Upper lobe of right lung (tissue), 1 donor: Measurements from ENCODE around the gene PPP1R2. TPM values are rescaled to one million over a fixed set of nuclear protein-coding genes. Genes with fewer than 3 reads are reported as not detected.

Experiments used
- ATAC-seq: fragments of 200-7000 bp; cut with Tn5 transposase; one replicate; pipeline ENCODE4 v1.9.1; 2020; ENCODE audit warnings: mild to moderate bottlenecking, moderate library complexity
- DNase-seq: peaks from one replicate; pipeline ENCODE4 v3.0.0-alpha.2; 2020
- H3K27ac ChIP-seq: fragments of 200-600 bp; one replicate; pipeline ENCODE4 v1.8.0; 2022
- H3K27me3 ChIP-seq: fragments of 200-600 bp; one replicate; pipeline ENCODE4 v1.8.0; 2022; ENCODE audit warnings: mild to moderate bottlenecking
- H3K36me3 ChIP-seq: fragments of 200-600 bp; one replicate; pipeline ENCODE4 v1.8.0; 2022
- H3K4me1 ChIP-seq: fragments of 200-600 bp; one replicate; pipeline ENCODE4 v1.8.0; 2022
- H3K4me3 ChIP-seq: fragments of 200-600 bp; one replicate; pipeline ENCODE4 v1.8.0; 2022; ENCODE audit warnings: mild to moderate bottlenecking
- H3K9me3 ChIP-seq: fragments of 200-600 bp; one replicate; pipeline ENCODE4 v1.8.0; 2022
- CTCF ChIP-seq: fragments of 200-600 bp; IDR thresholded peaks from one replicate; pipeline ENCODE4 v1.8.0; 2022; ENCODE audit warnings: antibody characterized with exemption
- intact Hi-C: fragments of 100-400 bp; cut with DNase I; formaldehyde crosslinking; loops from one replicate; pipeline ENCODE4 v1.11.0; 2022
- total RNA-seq: library from RNA; stranded (reverse); fragmentation: NEBNext Ultra II Directional; extraction: Animal tissue kit (Norgen Biotek cat#: 25700); gene quantifications from one replicate; pipeline ENCODE4 v1.2.1, GENCODE V29; 2021
- donor health status: DM: no; HTN: yes; CAD: no; lungs with severe emphysema.

The PPP1R2 gene
- total RNA-seq, 1 donor from 2014 or later, result 46.3 TPM

GRCh38 chr3:195537995-195538394 is 5.1 kb downstream of the PPP1R2 start:
- no peak for ATAC-seq
- no peak overlapping the region for H3K4me3 ChIP-seq
- intact Hi-C loops, result no loop called here
- H3K9me3 ChIP-seq, result no peaks in the 10 kb centered on the region
- DNase-seq, result no peak
- no peak for TF ChIP-seq CTCF
- H3K27me3 ChIP-seq, result no peaks in the 10 kb centered on the region
- H3K27ac ChIP-seq, result no peak overlapping the region
- H3K36me3 ChIP-seq, result no peaks in the 10 kb centered on the region
- H3K4me1 ChIP-seq, result peaks cover 23% of the 10 kb centered on the region

- TF ChIP-seq CTCF, result no peak
- no peak for DNase-seq
- Histone ChIP-seq H3K36me3 (no peaks in the 10 kb centered on the region), H3K27me3 (no peaks in the 10 kb centered on the region), H3K27ac (no peak overlapping the region), H3K4me3 (no peak overlapping the region), H3K9me3 (no peaks in the 10 kb centered on the region), H3K4me1 (peaks cover 5% of the 10 kb centered on the region)
- intact Hi-C loops, result no loop called here
- no peak for ATAC-seq
These were observed 7.8 kb downstream of the PPP1R2 start for GRCh38 chr3:195535293-195535692.

GRCh38 chr3:195532834-195533233 is 10.3 kb downstream of the PPP1R2 start:
- no peak for DNase-seq
- ATAC-seq, result no peak
- H3K27me3 ChIP-seq, result no peaks in the 10 kb centered on the region
- no peak overlapping the region for H3K4me3 ChIP-seq
- H3K4me1 ChIP-seq, result no peaks in the 10 kb centered on the region
- H3K27ac ChIP-seq, result no peak overlapping the region
- no peak for TF ChIP-seq CTCF
- no peaks in the 10 kb centered on the region for H3K9me3 ChIP-seq
- peaks cover 10% of the 10 kb centered on the region for H3K36me3 ChIP-seq
- intact Hi-C loops, result no loop called here

- no peak overlapping the region for H3K4me3 ChIP-seq
- H3K27me3 ChIP-seq, result no peaks in the 10 kb centered on the region
- DNase-seq (no peak), ATAC-seq (no peak)
- intact Hi-C loops, result no loop called here
- H3K4me1 ChIP-seq, result no peaks in the 10 kb centered on the region
- H3K27ac ChIP-seq, result no peak overlapping the region
- TF ChIP-seq CTCF, result no peak
- peaks cover 15% of the 10 kb centered on the region for H3K36me3 ChIP-seq
- no peaks in the 10 kb centered on the region for H3K9me3 ChIP-seq
These were observed 10.8 kb downstream of the PPP1R2 start for GRCh38 chr3:195532345-195532744.

- ATAC-seq, result no peak
- DNase-seq, result no peak
- Histone ChIP-seq H3K27me3 (no peaks in the 10 kb centered on the region), H3K36me3 (peaks cover 16% of the 10 kb centered on the region), H3K4me3 (no peak overlapping the region), H3K9me3 (no peaks in the 10 kb centered on the region), H3K27ac (no peak overlapping the region), H3K4me1 (no peaks in the 10 kb centered on the region)
- no peak for TF ChIP-seq CTCF
- intact Hi-C loops, result no loop called here
These were observed 11.4 kb downstream of the PPP1R2 start for GRCh38 chr3:195531683-195532082.

GRCh38 chr3:195526492-195526891 is 16.6 kb downstream of the PPP1R2 start:
- DNase-seq (no peak), ATAC-seq (no peak)
- Histone ChIP-seq H3K9me3 (no peaks in the 10 kb centered on the region), H3K27ac (no peak overlapping the region), H3K4me3 (no peak overlapping the region), H3K36me3 (peaks cover 49% of the 10 kb centered on the region), H3K27me3 (no peaks in the 10 kb centered on the region), H3K4me1 (no peaks in the 10 kb centered on the region)
- intact Hi-C loops, result loop anchor here (10.0 kb wide), 1 partner anchor 252 kb away; the partner anchor contains the start of gene XXYLT1
- TF ChIP-seq CTCF, result no peak
